ENCODE data around the gene SUPT5H. TPM values are rescaled to one million over a fixed set of nuclear protein-coding genes. Genes with fewer than 3 reads are reported as not detected.

The SUPT5H gene
- total and polyA plus RNA-seq, 2 of the 13 experiments (the other 11 are each of a cell fraction or from before 2014, with no cell fraction given): 48.2 to 51.7 TPM

- no peak for TF ChIP-seq TEAD3 (CRISPR knock-in tag; optimal IDR thresholded peaks at IDR 0.05; ENCODE audit: borderline replicate concordance)
- peak; percentile 63 for TF ChIP-seq SKI (IDR thresholded peaks at IDR 0.05; ENCODE audit: partially characterized antibody)
- TF ChIP-seq CHD4 (IDR thresholded peaks at IDR 0.05; ENCODE audit: borderline replicate concordance, low read length): 0 out of 2 replicates have a peak, but pooled peaks have one; percentile 51
- peak; percentile 59; the same call in 1 of the 2 replicates for TF ChIP-seq TBX3 (IDR thresholded peaks at IDR 0.05; ENCODE audit: borderline replicate concordance)
- peak; percentile 62; the same call in 1 of the 2 replicates for TF ChIP-seq HOXA3 (CRISPR knock-in tag; IDR thresholded peaks at IDR 0.05)
- TF ChIP-seq ZNF687 (CRISPR knock-in tag; IDR thresholded peaks at IDR 0.05): peak; percentile 58; the same call in 1 of the 2 replicates
- peak; percentile 64; the same call in 1 of the 2 replicates for TF ChIP-seq MTA1 (CRISPR knock-in tag; IDR thresholded peaks at IDR 0.05; ENCODE audit: borderline replicate concordance)
- peak; percentile 32; the same call in 1 of the 2 replicates for TF ChIP-seq SPEN (CRISPR knock-in tag; IDR thresholded peaks at IDR 0.05; ENCODE audit: low read depth)
- TF ChIP-seq ZBTB7B (CRISPR knock-in tag; IDR thresholded peaks at IDR 0.05): peak; percentile 47; the same call in 1 of the 2 replicates
- peak; percentile 38; the same call in 1 of the 2 replicates for TF ChIP-seq GATAD1 (CRISPR knock-in tag; IDR thresholded peaks at IDR 0.05)
- TF ChIP-seq KLF16 (CRISPR knock-in tag; IDR thresholded peaks at IDR 0.05): 0 out of 4 replicates have a peak, but pooled peaks of 1 of the 2 experiments have one; percentile 21
- TF ChIP-seq HDAC1 (CRISPR knock-in tag; IDR thresholded peaks at IDR 0.05): peak; percentile 70
- TF ChIP-seq TRIM22 (IDR thresholded peaks at IDR 0.05): no peak
- TF ChIP-seq KDM6A (CRISPR knock-in tag; IDR thresholded peaks at IDR 0.05; ENCODE audit: low read depth): peak; percentile 58; the same call in 1 of the 2 replicates
- TF ChIP-seq ZNF644 (CRISPR knock-in tag; IDR thresholded peaks at IDR 0.05; ENCODE audit: low read depth): no peak
- no peak for TF ChIP-seq SOX6 (IDR thresholded peaks at IDR 0.05)
- peak; percentile 61 for TF ChIP-seq SOX6 (CRISPR knock-in tag; IDR thresholded peaks at IDR 0.05)
- no peak for TF ChIP-seq ARNT (IDR thresholded peaks at IDR 0.05)
- TF ChIP-seq RFXAP (CRISPR knock-in tag; IDR thresholded peaks at IDR 0.05; ENCODE audit: borderline replicate concordance): no peak
- peak; percentile 18; the same call in 1 of the 2 replicates for TF ChIP-seq ZNF547 (CRISPR knock-in tag; IDR thresholded peaks at IDR 0.05)
These were observed 34.1 kb upstream of the SUPT5H start (continued) for GRCh38 chr19:39411081-39411831.
